Activated B cell treated with CpG ODN at 0.5 μM for 24 hours (primary cell): ENCODE results near the gene UBE2I. TPM values are rescaled to one million over a fixed set of nuclear protein-coding genes. Genes with fewer than 3 reads are reported as not detected.

Experiments
- ATAC-seq: fragments of 200-7000 bp; cut with Tn5 transposase; one replicate; pipeline ENCODE4 v1.10.0; 2021; ENCODE audit warnings: low read depth, mild to moderate bottlenecking, moderate library complexity
- CTCF ChIA-PET: fragments of 350-600 bp; sonication (Branson Sonifier 250); formaldehyde crosslinking; loops from one replicate; lab custom pipeline; 2021; ENCODE audit warnings: antibody characterized with exemption; lab: Charles Lee
- POLR2A ChIA-PET: fragments of 350-600 bp; sonication (Branson Sonifier 250); formaldehyde crosslinking; loops from one replicate; lab custom pipeline; 2021; ENCODE audit warnings: antibody characterized with exemption; lab: Charles Lee
- DNase-seq: peaks from one replicate; pipeline ENCODE4 v3.0.0; 2022
- H3K27ac Mint-ChIP-seq: one replicate; pipeline ENCODE4 v1.8.0; 2020; ENCODE audit warnings: mixed read lengths
- H3K27me3 Mint-ChIP-seq: one replicate; pipeline ENCODE4 v1.8.0; 2021; ENCODE audit warnings: mixed read lengths
- H3K36me3 Mint-ChIP-seq: one replicate; pipeline ENCODE4 v1.8.0; 2021; ENCODE audit warnings: low read depth, mixed read lengths
- H3K4me1 Mint-ChIP-seq: one replicate; pipeline ENCODE4 v1.8.0; 2021; ENCODE audit warnings: mixed read lengths
- H3K4me3 Mint-ChIP-seq: one replicate; pipeline ENCODE4 v1.8.0; 2020; ENCODE audit warnings: mild to moderate bottlenecking, mixed read lengths
- H3K9me3 Mint-ChIP-seq: one replicate; pipeline ENCODE4 v1.8.0; 2020; ENCODE audit warnings: mixed read lengths
- intact Hi-C: fragments of 100-400 bp; cut with micrococcal nuclease; formaldehyde crosslinking; loops from one replicate; pipeline ENCODE4 v1.15.1; 2024
- total RNA-seq: library from RNA; stranded (reverse); gene quantifications from 2 replicates; pipeline ENCODE4 v1.2.3, GENCODE V29; 2022
- TF ChIP-seq, protein P1 (sequence below): fragments of 200-600 bp; IDR thresholded peaks from one replicate; pipeline ENCODE4 v1.8.0; 2022; ENCODE audit warnings: antibody characterized with exemption, mild to moderate bottlenecking

Gene UBE2I
- total RNA-seq, 1 donor from 2014 or later: 240 TPM

GRCh38 chr16:1282324-1282973 lies 27.0 kb upstream of the UBE2I start:
- DNase-seq (no peak), ATAC-seq (no peak)
- peaks cover 1% of the 10 kb centered on the region for H3K27me3 Mint-ChIP-seq
- H3K9me3 Mint-ChIP-seq: no peaks in the 10 kb centered on the region
- POLR2A ChIA-PET: no interaction called here
- H3K27ac Mint-ChIP-seq: no peak overlapping the region
- H3K36me3 Mint-ChIP-seq: no peaks in the 10 kb centered on the region
- no peak overlapping the region for H3K4me3 Mint-ChIP-seq
- TF ChIP-seq, protein P1, sequence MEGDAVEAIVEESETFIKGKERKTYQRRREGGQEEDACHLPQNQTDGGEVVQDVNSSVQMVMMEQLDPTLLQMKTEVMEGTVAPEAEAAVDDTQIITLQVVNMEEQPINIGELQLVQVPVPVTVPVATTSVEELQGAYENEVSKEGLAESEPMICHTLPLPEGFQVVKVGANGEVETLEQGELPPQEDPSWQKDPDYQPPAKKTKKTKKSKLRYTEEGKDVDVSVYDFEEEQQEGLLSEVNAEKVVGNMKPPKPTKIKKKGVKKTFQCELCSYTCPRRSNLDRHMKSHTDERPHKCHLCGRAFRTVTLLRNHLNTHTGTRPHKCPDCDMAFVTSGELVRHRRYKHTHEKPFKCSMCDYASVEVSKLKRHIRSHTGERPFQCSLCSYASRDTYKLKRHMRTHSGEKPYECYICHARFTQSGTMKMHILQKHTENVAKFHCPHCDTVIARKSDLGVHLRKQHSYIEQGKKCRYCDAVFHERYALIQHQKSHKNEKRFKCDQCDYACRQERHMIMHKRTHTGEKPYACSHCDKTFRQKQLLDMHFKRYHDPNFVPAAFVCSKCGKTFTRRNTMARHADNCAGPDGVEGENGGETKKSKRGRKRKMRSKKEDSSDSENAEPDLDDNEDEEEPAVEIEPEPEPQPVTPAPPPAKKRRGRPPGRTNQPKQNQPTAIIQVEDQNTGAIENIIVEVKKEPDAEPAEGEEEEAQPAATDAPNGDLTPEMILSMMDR: no peak
- intact Hi-C loops: no loop called here
- CTCF ChIA-PET: no interaction called here
- H3K4me1 Mint-ChIP-seq: peaks cover 3% of the 10 kb centered on the region

DNA sequence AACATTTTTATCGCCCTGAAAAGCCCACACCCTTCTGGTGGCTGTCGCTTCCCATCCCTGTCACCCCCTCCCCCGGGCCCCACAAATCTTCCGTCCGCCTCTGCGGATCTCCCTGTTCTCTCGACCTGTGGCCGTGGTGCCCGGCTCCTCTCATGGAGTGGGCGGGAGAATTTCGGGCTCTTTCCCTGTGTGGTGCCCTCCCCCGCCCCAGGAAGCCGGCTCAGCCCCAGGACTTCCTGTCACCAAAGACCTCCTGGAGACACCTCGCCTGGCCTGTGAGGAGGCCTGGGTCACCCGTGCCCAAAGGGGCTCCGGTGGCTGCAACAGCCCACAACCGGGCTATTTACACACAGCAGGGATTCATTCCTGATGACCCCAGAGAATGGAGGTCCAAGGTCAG lies 26.1 kb upstream of the UBE2I start:
- POLR2A ChIA-PET: no interaction called here
- CTCF ChIA-PET: no interaction called here

GRCh38 chr16:1283996-1284616 lies 25.3 kb upstream of the UBE2I start:
- ChIA-PET POLR2A (no interaction called here), CTCF (no interaction called here)
- Mint-ChIP-seq H3K27ac (no peak overlapping the region), H3K4me3 (no peak overlapping the region), H3K36me3 (no peaks in the 10 kb centered on the region), H3K9me3 (no peaks in the 10 kb centered on the region), H3K27me3 (peaks cover 12% of the 10 kb centered on the region), H3K4me1 (peaks cover 4% of the 10 kb centered on the region)
- ATAC-seq (no peak), DNase-seq (no peak)
- TF ChIP-seq, protein P1: no peak
- intact Hi-C loops: no loop called here

More for the DNA sequence above, 26.1 kb upstream of the UBE2I start:
- Mint-ChIP-seq H3K27me3 (peaks cover 8% of the 10 kb centered on the region), H3K9me3 (no peaks in the 10 kb centered on the region), H3K36me3 (no peaks in the 10 kb centered on the region), H3K4me3 (no peak overlapping the region), H3K27ac (no peak overlapping the region), H3K4me1 (peaks cover 3% of the 10 kb centered on the region)
- intact Hi-C loops: no loop called here
- DNase-seq: no peak
- ATAC-seq: no peak
- TF ChIP-seq, protein P1: no peak

DNA sequence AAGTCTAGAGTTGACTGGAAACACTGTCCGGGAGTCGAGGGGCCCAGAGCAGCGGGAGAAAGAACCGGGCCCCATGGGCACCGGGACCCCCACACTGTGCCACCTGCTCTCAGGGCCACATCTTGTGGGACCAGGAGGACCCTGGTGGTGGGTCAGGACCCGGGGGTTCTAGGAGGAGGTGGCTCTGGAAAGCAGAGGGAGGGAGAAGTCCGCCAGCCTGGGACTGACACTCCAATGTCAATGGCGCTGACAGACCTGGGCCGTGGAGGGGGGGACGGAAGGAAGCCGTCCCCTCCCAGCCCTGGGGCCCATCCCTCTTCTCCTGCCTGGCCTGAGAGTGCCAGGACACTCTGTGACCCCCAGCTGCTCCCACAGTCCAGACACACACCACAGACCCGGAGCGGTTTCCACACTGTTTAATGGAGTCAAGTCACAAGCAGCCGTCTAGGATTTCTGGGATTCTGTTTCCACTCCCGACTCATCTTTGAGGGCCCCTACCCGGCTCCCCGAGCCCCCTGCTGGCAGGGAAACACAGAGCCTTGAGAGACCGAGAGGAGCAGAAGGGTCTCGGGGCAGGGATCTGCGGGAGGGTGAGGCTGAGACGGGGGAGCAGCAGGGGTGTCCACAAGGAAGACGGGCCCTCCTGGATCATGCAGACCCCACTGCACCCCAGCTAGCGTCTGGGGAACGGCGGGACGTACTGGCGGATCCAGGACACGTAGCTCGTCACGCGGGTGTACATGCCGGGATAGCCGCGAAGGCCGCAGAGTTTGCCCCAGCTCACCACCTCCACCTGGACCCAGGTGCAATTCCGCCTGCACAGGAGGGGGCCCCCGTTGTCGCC lies 23.5 kb upstream of the UBE2I start:
- ATAC-seq (no peak), DNase-seq (no peak)
- no peaks in the 10 kb centered on the region for H3K36me3 Mint-ChIP-seq
- H3K4me1 Mint-ChIP-seq: peaks cover 7% of the 10 kb centered on the region
- no peak overlapping the region for H3K27ac Mint-ChIP-seq
- ChIA-PET POLR2A (no interaction called here), CTCF (no interaction called here)
- peaks cover 19% of the 10 kb centered on the region for H3K27me3 Mint-ChIP-seq
- TF ChIP-seq, protein P1: no peak
- no peaks in the 10 kb centered on the region for H3K9me3 Mint-ChIP-seq
- intact Hi-C loops: no loop called here
- no peak overlapping the region for H3K4me3 Mint-ChIP-seq

DNA sequence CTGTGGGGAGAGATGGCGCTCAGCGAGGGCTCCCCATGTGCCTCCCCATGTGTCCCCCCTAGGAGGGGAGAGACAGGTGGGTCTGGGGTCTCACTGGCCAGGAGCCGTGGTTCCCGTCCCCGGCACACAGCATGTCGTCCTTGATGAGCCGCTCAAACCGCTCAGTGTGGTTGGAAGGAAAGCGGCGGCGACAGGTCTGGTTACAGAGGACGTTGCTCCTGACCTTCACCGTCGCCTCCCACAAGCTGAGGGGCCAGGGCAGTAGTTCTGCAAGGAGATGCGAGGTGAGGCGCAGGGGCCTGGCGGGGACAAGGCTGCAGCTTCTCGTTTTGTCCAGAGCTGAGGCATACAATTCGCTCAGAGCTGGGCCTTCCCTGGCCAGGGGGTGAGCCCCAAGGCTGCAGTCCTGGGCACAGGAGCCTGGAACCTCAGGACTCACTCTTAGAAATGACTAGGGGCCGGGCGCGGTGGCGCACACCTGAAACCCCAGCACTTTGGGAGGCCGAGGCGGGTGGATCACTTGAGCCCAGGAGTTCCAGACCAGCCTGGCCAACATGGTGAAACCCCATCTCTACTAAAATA lies 22.8 kb upstream of the UBE2I start:
- DNase-seq (no peak), ATAC-seq (no peak)
- TF ChIP-seq, protein P1: no peak
- Mint-ChIP-seq H3K4me3 (no peak overlapping the region), H3K27ac (no peak overlapping the region), H3K4me1 (peaks cover 7% of the 10 kb centered on the region), H3K9me3 (no peaks in the 10 kb centered on the region), H3K36me3 (no peaks in the 10 kb centered on the region), H3K27me3 (peaks cover 24% of the 10 kb centered on the region)
- ChIA-PET CTCF (no interaction called here), POLR2A (no interaction called here)
- intact Hi-C loops: no loop called here
